Spinal cord (tissue), 10 donors: ENCODE results near the gene ZCCHC13. TPM values are rescaled to one million over a fixed set of nuclear protein-coding genes. Genes with fewer than 3 reads are reported as not detected.
A peak's percentile ranks its signal among the peaks of the same experiment; 100 is the strongest.

ENCODE experiments used
- DNase-seq, 6 donors: peaks; one replicate each; pipeline versions ENCODE4 v3.0.0 to v3.0.0-alpha.2; 2013 to 2015; ENCODE audit warnings: low spot score in 6 of 6, low read depth in 4 of 6
- H3K27ac ChIP-seq: one replicate; pipeline ENCODE4 v1.5.1; 2013; ENCODE audit warnings: low read depth, low read length, control low read depth
- H3K27me3 ChIP-seq: one replicate; pipeline ENCODE4 v1.6.1; 2013; ENCODE audit warnings: low read length; ENCODE audit not compliant: control insufficient read depth, insufficient read depth
- H3K36me3 ChIP-seq: one replicate; pipeline ENCODE4 v1.6.1; 2013; ENCODE audit warnings: low read length; ENCODE audit not compliant: control insufficient read depth, insufficient read depth
- H3K4me1 ChIP-seq: one replicate; pipeline ENCODE4 v1.6.1; 2013; ENCODE audit warnings: low read length; ENCODE audit not compliant: control insufficient read depth, insufficient read depth
- H3K4me3 ChIP-seq: one replicate; pipeline ENCODE4 v1.5.1; 2013; ENCODE audit warnings: low read depth, low read length, control low read depth
- H3K9me3 ChIP-seq: one replicate; pipeline ENCODE4 v1.6.1; 2013; ENCODE audit warnings: low read length; ENCODE audit not compliant: control insufficient read depth, insufficient read depth
- WGBS: methylation state at CpG from one replicate; pipeline ENCODE4 v1.1.5; 2013; ENCODE audit warnings: missing lambda C conversion rate; ENCODE audit not compliant: insufficient coverage; 5-methylcytosine and 5-hydroxymethylcytosine counted together
- polyA plus RNA-seq, 2 donors: library from polyadenylated mRNA; unstranded; fragments of 120-200 nt; gene quantifications; one replicate each; pipeline ENCODE4 v1.2.1, GENCODE V29; 2013; ENCODE audit not compliant: insufficient read length in 2 of 2
- total RNA-seq, 2 donors: library from RNA; depleted of rRNA in 1 of 2; stranded (reverse); fragments of 120-200 nt in 1 of 2; fragments of >200 nt in 1 of 2; gene quantifications; one replicate each; pipeline versions ENCODE4 v1.2.3 to v1.2.4, GENCODE V29; 2013 to 2014
- donor health status: healthy.

The ZCCHC13 gene
- total and polyA plus RNA-seq, 4 donors, result not detected

- peaks cover 4% of the 10 kb centered on the region for H3K36me3 ChIP-seq
- peaks cover 10% of the 10 kb centered on the region for H3K4me1 ChIP-seq
- H3K4me3 ChIP-seq, result no peak overlapping the region
- no peak overlapping the region for H3K27ac ChIP-seq
- no peak for DNase-seq
- H3K9me3 ChIP-seq, result no peaks in the 10 kb centered on the region
- WGBS, result no CpG with 5 or more reads among the region's 1 CpG
- peaks cover 3% of the 10 kb centered on the region for H3K27me3 ChIP-seq
These were observed 19.5 kb upstream of the ZCCHC13 start for GRCh38 chrX:74284391-74284952.

GRCh38 chrX:74286950-74287740 lies 16.8 kb upstream of the ZCCHC13 start:
- peaks cover 10% of the 10 kb centered on the region for H3K4me1 ChIP-seq
- H3K27me3 ChIP-seq, result peaks cover 6% of the 10 kb centered on the region
- WGBS, result 40% methylated on average over 1 of the region's 5 CpGs
- no peaks in the 10 kb centered on the region for H3K9me3 ChIP-seq
- no peaks in the 10 kb centered on the region for H3K36me3 ChIP-seq
- no peak for DNase-seq
- no peak overlapping the region for H3K4me3 ChIP-seq
- no peak overlapping the region for H3K27ac ChIP-seq

- no peaks in the 10 kb centered on the region for H3K4me1 ChIP-seq
- peaks cover 10% of the 10 kb centered on the region for H3K27me3 ChIP-seq
- no peaks in the 10 kb centered on the region for H3K36me3 ChIP-seq
- H3K9me3 ChIP-seq, result no peaks in the 10 kb centered on the region
- no peak for DNase-seq
- WGBS, result 41% methylated on average over 4 of the region's 6 CpGs
- H3K27ac ChIP-seq, result peak overlapping the region; percentile 94
- peak overlapping the region; percentile 75 for H3K4me3 ChIP-seq
These were observed 12.4 kb upstream of the ZCCHC13 start for GRCh38 chrX:74291577-74291963.

GRCh38 chrX:74291964-74292807 lies 11.8 kb upstream of the ZCCHC13 start:
- WGBS, result 17% methylated on average over 37 of the region's 42 CpGs
- Histone ChIP-seq H3K9me3 (no peaks in the 10 kb centered on the region), H3K4me3 (peak overlapping the region; percentile 75), H3K36me3 (no peaks in the 10 kb centered on the region), H3K4me1 (no peaks in the 10 kb centered on the region), H3K27me3 (peaks cover 10% of the 10 kb centered on the region), H3K27ac (peak overlapping the region; percentile 94)
- DNase-seq, result peak; percentile 74 to 98 (median 81)

- H3K4me3 ChIP-seq, result peak overlapping the region; percentile 75
- peaks cover 10% of the 10 kb centered on the region for H3K27me3 ChIP-seq
- H3K9me3 ChIP-seq, result no peaks in the 10 kb centered on the region
- WGBS, result 15% methylated on average over 7 of the region's 9 CpGs
- no peaks in the 10 kb centered on the region for H3K36me3 ChIP-seq
- H3K27ac ChIP-seq, result peak overlapping the region; percentile 94
- no peak for DNase-seq
- no peaks in the 10 kb centered on the region for H3K4me1 ChIP-seq
These were observed 11.2 kb upstream of the ZCCHC13 start for GRCh38 chrX:74292808-74293123.

- DNase-seq, result peak; percentile 49 to 94 (median 62)
- H3K4me3 ChIP-seq, result peak overlapping the region; percentile 75
- WGBS, result 21% methylated on average over 21 of the region's 25 CpGs
- peaks cover 10% of the 10 kb centered on the region for H3K27me3 ChIP-seq
- no peaks in the 10 kb centered on the region for H3K9me3 ChIP-seq
- peak overlapping the region; percentile 94 for H3K27ac ChIP-seq
- H3K4me1 ChIP-seq, result no peaks in the 10 kb centered on the region
- H3K36me3 ChIP-seq, result no peaks in the 10 kb centered on the region
These were observed 10.5 kb upstream of the ZCCHC13 start for GRCh38 chrX:74293343-74293946.

- no peak overlapping the region for H3K27ac ChIP-seq
- H3K27me3 ChIP-seq, result peaks cover 10% of the 10 kb centered on the region
- H3K4me1 ChIP-seq, result no peaks in the 10 kb centered on the region
- H3K4me3 ChIP-seq, result no peak overlapping the region
- no peaks in the 10 kb centered on the region for H3K9me3 ChIP-seq
- WGBS, result no CpG with 5 or more reads among the region's 3 CpGs
- no peaks in the 10 kb centered on the region for H3K36me3 ChIP-seq
- DNase-seq, result no peak
These were observed 8.9 kb upstream of the ZCCHC13 start for GRCh38 chrX:74295101-74295500.

- H3K4me1 ChIP-seq, result no peaks in the 10 kb centered on the region
- peaks cover 2% of the 10 kb centered on the region for H3K27me3 ChIP-seq
- no peak overlapping the region for H3K4me3 ChIP-seq
- H3K9me3 ChIP-seq, result no peaks in the 10 kb centered on the region
- DNase-seq, result no peak
- no peaks in the 10 kb centered on the region for H3K36me3 ChIP-seq
- WGBS, result 43% methylated on average over 1 of the region's 4 CpGs
- no peak overlapping the region for H3K27ac ChIP-seq
These were observed 6.2 kb upstream of the ZCCHC13 start for GRCh38 chrX:74297766-74298165.

- no peaks in the 10 kb centered on the region for H3K36me3 ChIP-seq
- no CpG with 5 or more reads among the region's 4 CpGs for WGBS
- H3K4me3 ChIP-seq, result no peak overlapping the region
- H3K9me3 ChIP-seq, result no peaks in the 10 kb centered on the region
- no peak overlapping the region for H3K27ac ChIP-seq
- no peak for DNase-seq
- no peaks in the 10 kb centered on the region for H3K27me3 ChIP-seq
- H3K4me1 ChIP-seq, result no peaks in the 10 kb centered on the region
These were observed 3.1 kb upstream of the ZCCHC13 start for GRCh38 chrX:74300869-74301268.
